GM21390 (cell line): ENCODE data around the gene NEK7.
A peak's percentile ranks its signal among the peaks of the same experiment; 100 is the strongest.
"Not testable (repeated sequence)": the region's sequence is repeated elsewhere in the genome, so short reads cannot be mapped to it uniquely, and the experiment has no call there.

Experiments
- ATAC-seq: cut with Tn5 transposase; IDR thresholded peaks from one replicate; pipeline ENCODE4 v1.9.1; 2021; ENCODE audit not compliant: unreplicated experiment

NEK7 gene

GRCh38 chr1:198156745-198157240 lies at the start of gene NEK7:
Gene NEK7 (plus strand): TSS chr1:198156998. CDS start chr1:198232581, 75,583 bp downstream.
- peak; percentile 43 for ATAC-seq

GRCh38 chr1:198107091-198107501 lies 49.7 kb upstream of the NEK7 start:
- ATAC-seq, result no peak

GRCh38 chr1:198108636-198109370 lies 48.0 kb upstream of the NEK7 start:
- no peak for ATAC-seq

DNA sequence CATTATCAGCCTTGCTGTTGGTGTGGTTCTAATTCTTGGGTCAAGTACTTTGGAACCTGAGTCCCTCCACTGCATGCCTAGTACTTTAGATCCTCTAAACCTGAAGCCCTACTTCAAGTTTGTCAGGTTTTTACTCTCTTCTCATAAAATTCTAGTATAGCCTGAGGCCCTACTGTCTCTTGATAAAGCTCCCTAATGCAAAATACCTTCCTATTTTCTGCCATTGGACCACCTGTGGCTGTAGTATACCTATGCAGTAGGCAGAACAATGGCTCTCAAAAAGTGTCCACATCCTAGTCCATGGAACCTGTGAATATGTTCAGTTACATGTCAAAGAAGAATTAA lies 47.5 kb upstream of the NEK7 start:
- no peak for ATAC-seq

DNA sequence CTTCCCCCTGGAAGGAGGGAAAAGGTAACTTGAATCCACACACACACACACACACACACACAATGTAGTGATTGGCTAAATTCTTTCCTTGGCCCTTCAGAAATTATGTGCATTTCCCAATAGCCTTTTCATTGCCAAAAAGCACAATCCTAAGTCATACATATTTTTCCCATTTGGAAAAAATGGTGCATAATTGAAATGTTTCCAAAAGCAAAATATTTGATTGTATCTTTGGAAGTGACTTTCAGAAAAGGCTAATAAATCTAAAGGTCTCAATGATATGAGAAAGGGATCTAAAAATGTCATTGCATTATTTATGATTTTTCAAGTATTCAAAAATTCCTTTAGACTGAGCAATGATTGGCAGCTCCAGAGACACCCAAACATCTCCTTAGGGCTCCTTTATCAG lies 43.5 kb upstream of the NEK7 start:
- ATAC-seq, result no peak

- no peak for ATAC-seq
Measured at GRCh38 chr1:198116069-198116468, 40.7 kb upstream of the NEK7 start.

- no peak for ATAC-seq
Measured at GRCh38 chr1:198116469-198116868, 40.3 kb upstream of the NEK7 start.

DNA sequence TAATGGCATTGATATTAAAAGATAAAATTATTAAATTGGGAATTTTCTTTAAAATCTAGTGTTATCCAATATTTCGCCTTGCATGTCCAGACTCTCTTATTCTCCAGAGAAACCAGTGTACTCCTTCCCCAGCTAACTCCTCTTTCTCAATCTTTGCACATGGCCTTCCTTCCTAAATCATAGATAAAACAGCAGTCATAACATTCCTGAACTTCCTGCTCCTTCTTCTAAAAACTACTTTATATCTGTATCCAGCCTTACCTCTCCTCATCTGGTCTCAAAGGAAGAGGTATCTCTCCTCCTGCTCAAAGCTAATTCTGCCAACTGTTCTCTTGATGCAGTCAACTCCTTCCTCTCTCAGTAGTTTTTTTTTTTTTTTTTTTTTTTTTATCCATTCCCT lies 39.5 kb upstream of the NEK7 start:
- ATAC-seq, result no peak

GRCh38 chr1:198118134-198118533 lies 38.7 kb upstream of the NEK7 start:
- no peak for ATAC-seq

GRCh38 chr1:198119906-198120305 lies 36.9 kb upstream of the NEK7 start:
- ATAC-seq, result no peak

GRCh38 chr1:198121056-198121826 lies 35.6 kb upstream of the NEK7 start:
- ATAC-seq, result no peak

GRCh38 chr1:198122693-198123092 lies 34.1 kb upstream of the NEK7 start:
- ATAC-seq, result no peak

GRCh38 chr1:198123133-198123532 lies 33.7 kb upstream of the NEK7 start:
- ATAC-seq, result no peak

GRCh38 chr1:198124673-198125072 lies 32.1 kb upstream of the NEK7 start:
- no peak for ATAC-seq

- ATAC-seq, result no peak
Measured at GRCh38 chr1:198125995-198126735, 30.6 kb upstream of the NEK7 start.

GRCh38 chr1:198128533-198128932 lies 28.3 kb upstream of the NEK7 start:
- no peak for ATAC-seq

GRCh38 chr1:198130053-198130452 lies 26.7 kb upstream of the NEK7 start:
- not testable (repeated sequence) for ATAC-seq

GRCh38 chr1:198132060-198132781 lies 24.6 kb upstream of the NEK7 start:
- peak; percentile 78 for ATAC-seq

DNA sequence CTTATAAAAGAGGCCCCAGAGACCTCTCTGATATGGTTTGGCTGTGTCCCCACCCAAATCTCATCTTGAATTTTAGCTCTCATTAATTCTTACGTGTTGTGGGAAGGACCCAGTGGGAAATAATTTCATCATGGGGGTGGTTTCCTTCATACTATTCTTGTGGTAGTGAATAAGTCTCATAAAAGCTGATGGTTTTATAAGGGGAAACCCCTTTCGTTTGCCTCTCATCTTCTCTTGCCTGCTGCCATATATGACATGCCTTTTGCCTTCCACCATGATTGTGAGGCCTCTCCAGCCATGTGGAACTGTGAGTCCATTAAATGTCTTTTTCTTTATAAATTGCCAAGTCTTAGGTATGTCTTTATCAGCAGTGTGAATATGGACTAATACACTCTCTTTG lies 22.5 kb upstream of the NEK7 start:
- ATAC-seq, result no peak

DNA sequence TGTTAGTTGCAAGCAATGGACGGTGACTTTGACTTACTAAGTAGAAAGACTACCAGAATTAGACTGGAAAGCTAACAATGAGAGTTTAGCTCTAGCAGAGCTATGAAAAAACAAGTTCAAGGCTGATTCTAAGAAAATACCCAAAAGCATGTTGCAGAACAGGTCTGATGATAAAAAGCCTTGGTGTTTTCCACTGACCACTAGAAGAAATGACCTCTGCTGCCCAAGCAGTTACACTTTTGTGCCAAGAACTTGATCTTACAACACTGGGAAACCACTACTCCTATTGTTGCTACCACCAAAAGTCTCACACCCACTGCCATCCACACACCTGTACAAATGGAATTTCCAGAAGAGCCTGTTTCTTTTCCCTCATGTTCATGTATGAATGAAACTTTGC lies 21.4 kb upstream of the NEK7 start:
- no peak for ATAC-seq
